WTC11 (cell line): Measurements from ENCODE around the gene CCNF.

ENCODE experiments used
- CREM ChIP-seq: sonication (generic); formaldehyde crosslinking; IDR thresholded peaks from 2 replicates; pipeline ENCODE4 v1.8.1; 2022; ENCODE audit warnings: mild to moderate bottlenecking, missing genetic modification reagents, moderate library complexity
- CTCF ChIP-seq: fragments of 200-600 bp; IDR thresholded peaks from 2 replicates; pipeline ENCODE4 v1.8.0; 2022; ENCODE audit warnings: antibody characterized with exemption
- ESRRA ChIP-seq: sonication (generic); formaldehyde crosslinking; IDR thresholded peaks from 2 replicates; pipeline ENCODE4 v1.8.1; 2022; ENCODE audit warnings: mild to moderate bottlenecking, missing genetic modification reagents, borderline replicate concordance
- FOXP1 ChIP-seq: sonication (generic); formaldehyde crosslinking; IDR thresholded peaks from 2 replicates; pipeline ENCODE4 v1.8.0; 2022; ENCODE audit warnings: missing genetic modification reagents, mild to moderate bottlenecking, moderate library complexity, borderline replicate concordance
- MLX ChIP-seq: sonication (generic); formaldehyde crosslinking; IDR thresholded peaks from 2 replicates; pipeline ENCODE4 v1.8.1; 2023; ENCODE audit warnings: mild to moderate bottlenecking, missing genetic modification reagents, moderate library complexity
- PREB ChIP-seq: sonication (generic); formaldehyde crosslinking; IDR thresholded peaks from 2 replicates; pipeline ENCODE4 v1.8.1; 2022; ENCODE audit warnings: mild to moderate bottlenecking, missing genetic modification reagents, moderate library complexity, borderline replicate concordance
- SMAD3 ChIP-seq: sonication (generic); formaldehyde crosslinking; IDR thresholded peaks from 2 replicates; pipeline ENCODE4 v1.8.0; 2022; ENCODE audit warnings: missing genetic modification reagents, mild to moderate bottlenecking, borderline replicate concordance
- USF2 ChIP-seq: sonication (generic); formaldehyde crosslinking; IDR thresholded peaks from 2 replicates; pipeline ENCODE4 v1.8.1; 2023; ENCODE audit warnings: mild to moderate bottlenecking, missing genetic modification reagents, moderate library complexity
- ZNF232 ChIP-seq: sonication (generic); formaldehyde crosslinking; IDR thresholded peaks from 2 replicates; pipeline ENCODE4 v1.8.0; 2022; ENCODE audit warnings: mild to moderate bottlenecking, missing genetic modification reagents
- ZNF671 ChIP-seq: fragments of 250-450 bp; sonication (Bioruptor Pico); IDR thresholded peaks from 2 replicates; pipeline ENCODE4 v1.8.0; 2021; ENCODE audit warnings: mild to moderate bottlenecking
- TF ChIP-seq, protein P1 (sequence below): sonication (generic); formaldehyde crosslinking; IDR thresholded peaks from 2 replicates; pipeline ENCODE4 v1.8.1; 2023; ENCODE audit warnings: mild to moderate bottlenecking, moderate library complexity, missing genetic modification reagents
- TF ChIP-seq, protein P2 (sequence below): sonication (generic); formaldehyde crosslinking; IDR thresholded peaks from 2 replicates; pipeline ENCODE4 v1.8.1; 2023; ENCODE audit warnings: mild to moderate bottlenecking, missing genetic modification reagents
- TF ChIP-seq, protein P3 (sequence below): fragments of 250-450 bp; sonication (Bioruptor Pico); IDR thresholded peaks from 2 replicates; pipeline ENCODE4 v1.9.0; 2021; ENCODE audit warnings: mild to moderate bottlenecking, borderline replicate concordance

DNA sequence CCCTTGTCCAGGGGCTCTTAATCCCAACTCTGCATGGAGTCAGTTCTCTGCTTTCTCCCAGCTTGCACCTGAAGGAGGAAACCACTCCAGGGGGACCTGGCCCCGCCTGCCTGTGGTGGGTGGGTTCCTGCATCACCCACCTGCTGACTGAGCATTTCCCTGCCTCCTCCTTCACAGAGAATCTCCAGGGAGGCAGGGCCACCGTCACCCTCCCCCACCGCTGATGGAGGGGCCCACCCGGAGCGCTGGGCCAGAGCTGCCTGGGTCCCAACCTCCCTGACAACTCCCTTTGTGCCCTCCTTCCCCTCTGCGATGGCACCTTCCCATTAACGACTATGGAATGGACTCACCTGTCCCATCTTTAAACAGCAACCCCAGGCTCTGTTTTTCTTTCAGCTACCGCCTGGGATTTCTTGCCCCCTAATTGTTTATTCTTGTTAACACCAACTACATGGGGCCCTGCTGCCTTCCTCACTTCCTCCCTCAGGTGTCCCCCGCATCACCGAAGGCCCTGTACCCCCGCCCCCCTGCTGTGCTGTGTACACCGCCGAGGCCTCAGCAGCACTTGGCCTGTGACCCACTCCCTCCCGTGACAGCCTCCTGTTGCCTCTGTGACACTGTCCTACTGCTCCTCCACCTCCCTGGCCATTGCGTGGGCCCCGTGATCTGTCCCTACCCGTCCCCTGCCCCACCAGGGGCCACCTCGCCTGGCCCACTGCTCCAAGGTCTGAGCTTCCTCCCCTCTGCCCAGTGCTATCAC lies 29.8 kb downstream of the CCNF start:
- TF ChIP-seq, protein P1, sequence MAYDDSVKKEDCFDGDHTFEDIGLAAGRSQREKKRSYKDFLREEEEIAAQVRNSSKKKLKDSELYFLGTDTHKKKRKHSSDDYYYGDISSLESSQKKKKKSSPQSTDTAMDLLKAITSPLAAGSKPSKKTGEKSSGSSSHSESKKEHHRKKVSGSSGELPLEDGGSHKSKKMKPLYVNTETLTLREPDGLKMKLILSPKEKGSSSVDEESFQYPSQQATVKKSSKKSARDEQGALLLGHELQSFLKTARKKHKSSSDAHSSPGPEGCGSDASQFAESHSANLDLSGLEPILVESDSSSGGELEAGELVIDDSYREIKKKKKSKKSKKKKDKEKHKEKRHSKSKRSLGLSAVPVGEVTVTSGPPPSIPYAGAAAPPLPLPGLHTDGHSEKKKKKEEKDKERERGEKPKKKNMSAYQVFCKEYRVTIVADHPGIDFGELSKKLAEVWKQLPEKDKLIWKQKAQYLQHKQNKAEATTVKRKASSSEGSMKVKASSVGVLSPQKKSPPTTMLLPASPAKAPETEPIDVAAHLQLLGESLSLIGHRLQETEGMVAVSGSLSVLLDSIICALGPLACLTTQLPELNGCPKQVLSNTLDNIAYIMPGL (CRISPR knock-in tag) = no peak
- TF ChIP-seq ZNF671 (no peak), CTCF (no peak), PREB (CRISPR knock-in tag) (no peak), FOXP1 (CRISPR knock-in tag) (no peak), MLX (CRISPR knock-in tag) (no peak), SMAD3 (no peak), ESRRA (CRISPR knock-in tag) (no peak), CREM (CRISPR knock-in tag) (no peak), ZNF232 (CRISPR knock-in tag) (no peak), USF2 (no peak)
- TF ChIP-seq, protein P2, sequence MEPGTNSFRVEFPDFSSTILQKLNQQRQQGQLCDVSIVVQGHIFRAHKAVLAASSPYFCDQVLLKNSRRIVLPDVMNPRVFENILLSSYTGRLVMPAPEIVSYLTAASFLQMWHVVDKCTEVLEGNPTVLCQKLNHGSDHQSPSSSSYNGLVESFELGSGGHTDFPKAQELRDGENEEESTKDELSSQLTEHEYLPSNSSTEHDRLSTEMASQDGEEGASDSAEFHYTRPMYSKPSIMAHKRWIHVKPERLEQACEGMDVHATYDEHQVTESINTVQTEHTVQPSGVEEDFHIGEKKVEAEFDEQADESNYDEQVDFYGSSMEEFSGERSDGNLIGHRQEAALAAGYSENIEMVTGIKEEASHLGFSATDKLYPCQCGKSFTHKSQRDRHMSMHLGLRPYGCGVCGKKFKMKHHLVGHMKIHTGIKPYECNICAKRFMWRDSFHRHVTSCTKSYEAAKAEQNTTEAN = no peak
- TF ChIP-seq, protein P3, sequence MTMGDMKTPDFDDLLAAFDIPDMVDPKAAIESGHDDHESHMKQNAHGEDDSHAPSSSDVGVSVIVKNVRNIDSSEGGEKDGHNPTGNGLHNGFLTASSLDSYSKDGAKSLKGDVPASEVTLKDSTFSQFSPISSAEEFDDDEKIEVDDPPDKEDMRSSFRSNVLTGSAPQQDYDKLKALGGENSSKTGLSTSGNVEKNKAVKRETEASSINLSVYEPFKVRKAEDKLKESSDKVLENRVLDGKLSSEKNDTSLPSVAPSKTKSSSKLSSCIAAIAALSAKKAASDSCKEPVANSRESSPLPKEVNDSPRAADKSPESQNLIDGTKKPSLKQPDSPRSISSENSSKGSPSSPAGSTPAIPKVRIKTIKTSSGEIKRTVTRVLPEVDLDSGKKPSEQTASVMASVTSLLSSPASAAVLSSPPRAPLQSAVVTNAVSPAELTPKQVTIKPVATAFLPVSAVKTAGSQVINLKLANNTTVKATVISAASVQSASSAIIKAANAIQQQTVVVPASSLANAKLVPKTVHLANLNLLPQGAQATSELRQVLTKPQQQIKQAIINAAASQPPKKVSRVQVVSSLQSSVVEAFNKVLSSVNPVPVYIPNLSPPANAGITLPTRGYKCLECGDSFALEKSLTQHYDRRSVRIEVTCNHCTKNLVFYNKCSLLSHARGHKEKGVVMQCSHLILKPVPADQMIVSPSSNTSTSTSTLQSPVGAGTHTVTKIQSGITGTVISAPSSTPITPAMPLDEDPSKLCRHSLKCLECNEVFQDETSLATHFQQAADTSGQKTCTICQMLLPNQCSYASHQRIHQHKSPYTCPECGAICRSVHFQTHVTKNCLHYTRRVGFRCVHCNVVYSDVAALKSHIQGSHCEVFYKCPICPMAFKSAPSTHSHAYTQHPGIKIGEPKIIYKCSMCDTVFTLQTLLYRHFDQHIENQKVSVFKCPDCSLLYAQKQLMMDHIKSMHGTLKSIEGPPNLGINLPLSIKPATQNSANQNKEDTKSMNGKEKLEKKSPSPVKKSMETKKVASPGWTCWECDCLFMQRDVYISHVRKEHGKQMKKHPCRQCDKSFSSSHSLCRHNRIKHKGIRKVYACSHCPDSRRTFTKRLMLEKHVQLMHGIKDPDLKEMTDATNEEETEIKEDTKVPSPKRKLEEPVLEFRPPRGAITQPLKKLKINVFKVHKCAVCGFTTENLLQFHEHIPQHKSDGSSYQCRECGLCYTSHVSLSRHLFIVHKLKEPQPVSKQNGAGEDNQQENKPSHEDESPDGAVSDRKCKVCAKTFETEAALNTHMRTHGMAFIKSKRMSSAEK = no peak
